Stimulated activated CD8-positive, alpha-beta memory T cell treated with anti-CD3 and anti-CD28 coated beads, Interleukin-2, amount 100 ng/mL, for 1 hour (primary cell): ENCODE results near the gene ARID5B.

Experiments
- DNase-seq, 2 donors: peaks; one replicate each; pipeline ENCODE4 v3.0.0-alpha.2; 2020; ENCODE audit warnings: low read depth in 2 of 2

The ARID5B gene

DNA sequence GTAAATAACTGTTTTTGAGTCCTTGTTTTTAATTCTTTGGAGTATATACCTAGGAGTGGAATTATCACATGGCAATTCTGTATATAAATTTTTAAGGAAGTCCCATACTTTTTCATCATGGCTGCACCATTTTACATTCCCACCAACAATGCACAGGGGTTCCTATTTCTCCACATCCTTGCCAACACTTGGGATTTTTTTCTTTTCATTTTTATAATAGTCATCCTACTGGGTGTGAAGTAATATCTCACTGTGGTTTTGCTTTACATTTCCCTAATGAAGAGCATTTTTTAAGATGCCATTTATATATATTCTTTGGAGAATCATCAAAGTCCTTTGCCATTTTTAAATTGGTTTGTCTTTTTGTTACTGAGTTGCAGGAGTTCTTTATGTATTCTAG is 89.7 kb downstream of the ARID5B start:
- DNase-seq = no peak

DNA sequence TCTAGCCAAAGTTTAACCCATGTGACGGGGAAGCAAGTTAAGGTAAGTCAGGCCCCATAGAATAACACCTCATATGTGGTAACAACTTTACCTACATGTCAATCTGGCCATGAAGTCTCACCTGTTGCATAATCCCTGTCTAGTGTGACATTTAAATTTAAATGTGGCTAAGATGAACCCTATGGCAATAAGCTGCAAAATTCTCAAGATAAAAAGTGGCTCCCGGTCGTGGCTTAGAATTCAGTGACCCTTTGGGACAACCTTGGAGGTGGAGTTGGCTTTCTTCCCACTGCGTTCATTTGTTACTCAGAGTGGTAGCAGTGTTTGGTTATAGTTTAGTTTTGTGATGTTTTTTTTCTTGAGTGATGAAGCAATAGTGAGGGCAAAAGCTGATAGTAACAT is 90.6 kb downstream of the ARID5B start:
- DNase-seq = no peak

DNA sequence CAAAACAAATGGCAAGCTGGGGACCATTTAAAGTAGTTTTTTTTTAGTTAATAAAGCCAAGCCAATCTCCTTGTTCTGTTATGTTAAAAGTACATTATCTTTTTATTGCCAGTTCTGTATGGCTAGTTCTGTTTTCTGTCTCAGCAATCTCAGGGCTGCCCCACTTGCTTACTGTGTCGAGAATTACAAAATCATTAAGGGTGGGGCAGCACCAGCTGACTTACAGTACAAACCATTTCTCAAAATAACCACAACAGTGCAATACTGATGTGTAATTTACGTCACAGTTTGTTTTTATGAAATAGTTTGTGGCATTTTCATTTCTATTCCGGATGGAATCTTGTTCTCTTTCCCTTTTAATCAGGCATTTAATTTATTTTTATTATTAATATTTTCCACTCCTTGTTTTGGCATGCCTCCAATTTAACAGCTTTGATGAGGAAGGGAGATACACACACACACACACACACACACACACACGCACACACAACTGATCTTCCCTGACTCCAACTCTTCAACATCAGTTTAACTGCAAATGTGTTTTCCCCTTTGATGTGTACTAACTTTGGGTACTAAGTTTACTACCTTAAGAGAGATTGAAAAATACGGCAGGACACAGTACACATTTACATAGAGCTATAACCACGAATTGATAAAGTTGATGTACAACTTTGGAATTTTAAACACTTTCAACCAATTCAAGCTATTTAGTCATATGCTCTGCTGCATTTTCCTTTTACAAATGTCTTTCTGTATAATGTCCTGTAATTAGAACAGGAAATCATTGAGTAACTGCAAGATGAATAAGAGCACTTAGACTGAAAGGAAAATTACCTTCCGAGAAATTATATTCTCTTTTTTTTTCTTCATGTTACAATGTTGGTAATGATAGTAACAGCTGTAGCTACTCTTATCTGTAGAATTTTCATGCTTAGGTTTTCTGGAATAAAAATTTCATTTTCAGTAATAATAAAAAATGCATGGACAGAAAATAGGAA is 91.5 kb downstream of the ARID5B start:
- peak in 1 of 2 donors; percentile 12 for DNase-seq

DNA sequence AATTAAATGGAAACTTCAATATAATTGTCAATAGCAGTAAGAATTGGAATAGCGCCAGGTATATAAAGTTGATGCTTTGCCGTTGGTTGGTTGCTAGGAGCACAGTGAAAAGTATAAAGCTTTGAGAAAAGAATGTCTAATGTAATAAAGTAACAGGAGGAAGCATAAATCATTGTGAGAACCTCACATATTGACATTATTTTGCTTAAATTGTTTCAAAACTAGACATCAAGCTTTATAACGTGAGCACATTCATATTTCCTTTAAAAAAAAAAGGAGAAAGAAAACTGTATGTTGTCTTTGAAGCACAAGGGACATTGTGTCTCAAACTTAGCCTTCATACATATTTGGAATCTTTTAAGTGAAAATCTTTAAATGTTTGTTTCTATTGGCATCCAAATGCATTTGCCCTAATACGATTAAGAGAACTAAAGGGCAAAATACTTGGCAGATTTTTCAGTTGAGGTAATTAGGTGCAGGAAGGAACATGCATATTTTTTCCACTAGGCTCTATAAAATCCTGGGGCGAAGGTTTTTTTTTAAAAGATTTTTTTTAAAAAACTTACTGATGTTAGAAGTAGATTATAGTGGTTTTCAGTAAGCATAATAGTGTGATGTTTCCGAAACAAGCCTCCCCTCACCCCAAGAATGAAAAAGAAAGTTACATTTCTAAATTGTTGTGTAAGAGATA is 92.4 kb downstream of the ARID5B start:
- DNase-seq = no peak

DNA sequence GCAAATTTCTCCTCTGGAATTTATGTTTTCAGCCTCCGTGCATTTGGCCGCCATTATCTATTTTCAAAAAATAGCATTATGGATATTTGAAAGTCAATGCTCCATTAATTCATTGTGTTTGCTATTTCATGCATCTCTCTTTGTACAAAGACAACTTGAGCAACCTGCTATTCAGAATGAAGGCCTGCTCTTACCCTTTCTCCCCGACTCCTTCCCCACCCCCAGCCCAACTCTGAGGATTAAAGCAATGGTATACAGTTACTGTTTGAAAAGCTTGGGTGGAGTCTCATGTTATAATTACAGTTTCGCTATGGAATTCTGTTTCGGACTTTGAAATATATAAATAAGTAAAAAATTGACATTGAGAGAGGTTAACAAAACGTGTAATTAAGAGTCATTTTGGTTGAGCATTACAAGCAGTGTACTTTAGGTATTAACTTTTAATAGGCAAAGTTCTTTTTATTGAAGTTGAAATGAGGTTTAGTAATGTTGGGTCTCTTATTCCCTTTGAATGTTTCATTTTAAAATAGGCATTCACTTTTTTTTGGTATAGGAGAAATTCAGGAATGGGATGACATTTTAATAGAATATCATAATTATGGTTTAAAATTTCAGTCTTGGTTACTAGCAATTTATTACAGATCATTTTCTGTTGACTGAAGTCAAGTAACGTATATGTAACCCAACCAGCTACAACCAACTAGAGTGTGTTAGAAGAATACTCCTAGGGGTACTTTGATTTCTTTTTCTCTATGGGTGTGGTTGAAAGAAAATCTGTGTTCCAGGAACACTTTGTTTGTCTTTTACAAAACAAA is 93.1 kb downstream of the ARID5B start:
- no peak for DNase-seq

DNA sequence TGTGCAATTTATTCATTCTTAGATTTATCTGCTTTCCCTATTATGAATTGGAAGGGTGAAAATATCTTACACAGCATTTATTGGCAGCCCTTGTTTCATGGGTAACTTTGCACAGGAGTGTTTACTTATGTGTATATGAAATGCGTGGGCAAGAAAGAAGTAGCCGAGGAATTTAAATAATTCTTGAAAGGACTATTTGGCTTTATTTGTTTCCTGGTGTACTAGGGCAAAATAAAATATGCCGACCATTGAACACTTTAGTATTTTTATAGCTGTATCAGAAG is 93.7 kb downstream of the ARID5B start:
- no peak for DNase-seq

DNA sequence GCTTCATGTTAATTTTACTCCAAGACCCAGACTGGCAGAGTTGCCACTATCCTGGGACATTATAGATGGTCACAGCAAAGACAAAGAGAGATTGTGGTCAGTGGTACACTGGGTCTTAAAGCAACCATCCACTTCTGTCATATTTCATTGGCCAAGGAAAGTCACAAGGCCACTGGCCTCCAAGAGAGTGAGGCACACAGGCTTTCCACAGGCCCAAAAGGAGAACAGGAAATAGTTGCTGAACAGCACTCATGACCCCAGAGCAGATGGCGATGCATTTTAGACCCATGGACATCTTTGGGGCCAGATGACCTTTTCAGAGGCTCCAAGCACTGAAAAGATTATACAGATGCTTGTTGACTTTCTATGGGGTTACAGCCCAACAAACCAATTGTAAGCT is 97.4 kb downstream of the ARID5B start:
- DNase-seq = no peak

DNA sequence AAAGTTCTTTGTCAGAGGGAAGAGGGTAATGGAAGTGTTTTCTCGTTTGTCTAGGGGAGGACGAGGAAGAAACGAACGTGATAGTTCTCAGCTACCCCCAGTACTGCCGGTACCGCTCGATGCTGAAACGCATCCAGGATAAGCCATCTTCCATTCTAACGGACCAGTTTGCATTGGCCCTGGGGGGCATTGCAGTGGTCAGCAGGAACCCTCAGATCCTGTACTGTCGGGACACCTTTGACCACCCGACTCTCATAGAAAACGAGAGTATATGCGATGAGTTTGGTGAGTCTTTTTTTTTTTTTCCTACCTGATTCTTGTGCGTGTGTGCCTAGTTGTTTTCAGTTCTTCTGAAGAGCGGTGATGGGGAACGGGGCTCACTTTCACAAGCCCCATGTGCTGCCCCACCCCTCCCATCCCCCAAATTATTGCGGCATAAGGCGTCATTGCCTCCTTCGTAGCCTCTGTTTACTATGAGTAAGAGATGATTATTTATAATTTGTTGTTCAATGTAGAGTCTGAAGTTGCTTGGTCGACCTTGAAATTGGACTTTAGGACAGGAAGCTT is 98.6 kb downstream of the ARID5B start:
- no peak for DNase-seq

DNA sequence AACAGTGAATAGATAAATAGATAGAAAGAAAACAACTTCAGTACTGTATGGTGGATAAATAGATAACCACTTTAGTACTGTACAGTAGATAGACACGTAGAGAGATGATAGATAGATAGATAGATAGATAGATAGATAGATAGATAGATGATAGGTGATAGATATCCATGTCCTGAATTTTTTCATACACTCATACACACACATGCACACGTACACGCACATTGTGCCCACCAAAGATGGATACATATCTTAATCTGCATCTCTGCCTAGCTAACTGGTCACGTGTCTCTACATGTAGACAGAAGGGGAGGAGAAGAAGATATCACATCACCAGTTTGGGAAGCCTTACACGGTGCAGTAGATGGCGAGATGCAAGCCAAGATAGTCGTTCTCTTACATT is 99.2 kb downstream of the ARID5B start:
- no peak for DNase-seq

DNA sequence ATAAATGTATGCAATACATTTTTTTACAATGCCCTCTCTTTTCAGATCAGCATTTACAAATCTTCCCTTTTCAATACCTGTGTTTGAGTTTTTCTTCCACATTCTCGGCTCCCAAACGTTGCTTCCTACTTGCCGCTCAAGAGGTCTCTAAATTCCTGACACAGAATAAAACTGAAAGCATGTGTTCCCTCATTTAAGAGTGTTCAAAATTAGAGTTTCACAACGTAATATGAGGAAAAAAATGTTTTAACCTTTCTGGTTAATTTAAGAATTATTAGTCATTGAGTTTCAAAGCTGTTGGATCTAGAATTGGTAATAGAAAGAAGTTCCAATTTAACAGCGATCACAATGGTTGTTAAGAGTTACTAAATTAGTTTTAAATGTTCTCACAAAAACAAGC is 100.4 kb downstream of the ARID5B start:
- DNase-seq = no peak

DNA sequence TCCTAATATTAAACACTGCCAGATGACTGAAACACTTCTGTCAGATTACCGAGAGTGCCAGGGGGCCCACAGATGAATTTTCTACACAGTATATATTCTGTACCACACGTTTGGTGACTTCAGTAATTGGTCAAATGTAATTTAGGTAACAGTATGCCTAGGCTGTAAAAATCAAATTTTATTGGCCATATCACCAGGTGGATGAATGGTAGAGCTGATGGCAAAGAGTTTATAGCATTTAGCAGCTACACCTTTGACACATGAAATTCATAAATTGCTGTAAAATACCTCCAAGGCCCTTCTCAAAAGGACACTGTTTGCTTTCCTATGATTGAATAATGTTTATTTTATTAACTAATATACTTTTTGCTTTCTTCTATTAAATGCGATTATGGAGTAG is 101.3 kb downstream of the ARID5B start:
- DNase-seq = no peak

DNA sequence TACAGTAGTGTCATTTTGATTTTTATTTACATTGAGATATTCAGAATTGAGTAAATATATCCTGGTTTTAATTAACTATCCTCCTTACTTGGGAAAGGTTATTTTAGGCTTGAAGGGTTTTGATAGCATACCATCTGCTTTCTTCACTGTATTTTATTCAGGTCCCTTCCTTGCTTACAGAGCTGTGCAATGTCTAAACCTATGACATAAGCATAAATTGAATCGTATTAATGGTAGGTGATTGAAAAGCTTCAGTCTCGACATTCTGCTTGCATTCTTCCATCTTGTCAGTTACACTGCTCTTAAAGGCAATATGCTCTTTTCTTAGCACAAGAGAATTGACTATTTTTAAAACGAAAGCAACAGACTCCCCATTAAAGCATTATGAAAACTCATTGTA is 102.5 kb downstream of the ARID5B start:
- no peak for DNase-seq

DNA sequence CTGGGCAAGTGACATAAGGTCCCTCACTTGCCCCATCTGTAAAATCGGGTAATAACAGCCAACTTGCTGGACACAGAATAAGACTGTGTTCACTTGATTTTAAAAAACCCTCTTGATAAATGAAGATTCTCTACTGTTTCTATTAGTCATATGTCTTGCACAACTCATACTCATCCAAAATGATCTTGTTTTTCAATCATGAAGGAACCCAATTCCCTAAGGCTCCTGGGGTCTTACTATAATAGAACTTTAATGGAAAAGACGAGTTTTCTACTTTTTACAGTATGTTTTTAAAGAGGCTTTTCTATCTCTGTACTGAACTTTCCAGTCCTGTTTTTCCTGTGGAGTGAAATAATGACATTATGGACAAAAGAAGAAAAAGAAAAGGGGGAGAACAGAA is 103.8 kb downstream of the ARID5B start:
- DNase-seq = no peak

DNA sequence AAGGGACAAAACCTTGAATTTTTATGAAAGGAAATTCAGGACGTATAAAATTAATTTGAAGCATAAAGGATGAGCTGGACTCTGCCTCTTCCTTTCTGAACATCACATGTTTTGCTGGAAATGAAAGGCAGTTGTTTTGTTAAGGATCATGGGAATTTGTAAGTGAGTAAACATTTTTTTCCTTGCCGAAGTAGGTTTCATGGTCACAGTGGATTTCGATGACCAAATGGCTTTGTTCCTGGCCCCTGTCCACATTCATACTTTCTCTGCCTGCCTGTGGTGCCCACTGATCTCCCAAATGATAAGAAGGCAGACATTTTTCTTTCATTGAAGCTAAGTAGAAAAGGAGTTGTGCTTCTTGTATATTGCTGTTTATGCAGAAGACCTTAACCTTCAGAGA is 104.2 kb downstream of the ARID5B start:
- DNase-seq = no peak

DNA sequence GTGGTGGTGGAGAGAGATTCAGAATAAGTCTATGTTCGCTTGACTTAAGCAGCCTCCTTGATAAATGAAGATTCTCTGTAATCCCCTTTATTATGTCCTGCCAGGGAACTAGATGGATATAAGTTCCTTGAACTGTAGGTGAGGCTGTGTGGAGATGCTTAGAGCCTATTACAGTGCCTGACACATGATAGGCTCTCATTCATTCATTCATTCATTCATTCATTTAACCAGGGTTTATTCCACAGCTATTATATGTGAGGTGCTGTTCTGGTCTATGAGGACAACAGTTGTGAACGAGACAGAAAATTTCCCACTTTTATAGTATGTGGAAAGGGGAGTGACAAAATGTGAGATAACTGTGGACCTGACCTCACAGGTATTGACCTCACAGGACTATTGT is 105.6 kb downstream of the ARID5B start:
- no peak for DNase-seq

DNA sequence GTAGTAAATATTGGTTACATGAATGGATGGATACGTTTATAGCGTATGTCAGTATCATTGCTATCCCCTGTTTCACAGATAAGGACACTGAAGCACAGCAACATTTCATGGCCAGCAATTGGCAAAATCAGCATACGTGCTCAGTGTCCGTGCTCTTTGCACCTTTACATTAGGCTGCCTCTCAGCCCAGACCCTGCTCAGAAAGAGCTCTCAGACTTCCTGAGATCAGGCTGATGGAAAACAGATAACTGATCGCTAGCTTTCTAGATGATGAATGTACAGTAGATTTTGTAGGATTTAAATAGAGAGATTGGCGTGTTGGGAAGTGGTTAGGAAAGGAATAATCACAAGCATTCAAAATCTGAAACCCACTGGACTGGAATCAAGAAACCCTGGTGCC is 106.7 kb downstream of the ARID5B start:
- no peak for DNase-seq

DNA sequence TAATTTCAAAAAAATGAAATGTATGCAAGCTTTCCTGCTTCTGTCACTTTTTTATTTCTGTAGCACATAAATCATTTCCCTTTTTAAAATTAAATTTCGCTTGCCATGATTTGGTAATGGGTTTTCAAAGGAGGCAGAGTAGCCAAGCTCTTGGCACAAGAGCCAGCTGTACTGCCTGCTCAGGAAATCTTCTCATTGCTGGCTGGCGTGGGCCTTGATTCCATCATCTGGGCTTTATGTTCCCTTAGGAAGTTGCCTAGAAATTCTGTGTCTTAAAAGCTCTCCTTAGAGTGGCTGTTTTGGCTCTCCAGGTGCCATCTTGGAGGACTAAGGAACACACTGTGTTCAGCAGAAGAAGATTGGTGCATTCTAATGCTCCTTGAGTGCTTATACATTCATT is 107.4 kb downstream of the ARID5B start:
- DNase-seq = no peak

DNA sequence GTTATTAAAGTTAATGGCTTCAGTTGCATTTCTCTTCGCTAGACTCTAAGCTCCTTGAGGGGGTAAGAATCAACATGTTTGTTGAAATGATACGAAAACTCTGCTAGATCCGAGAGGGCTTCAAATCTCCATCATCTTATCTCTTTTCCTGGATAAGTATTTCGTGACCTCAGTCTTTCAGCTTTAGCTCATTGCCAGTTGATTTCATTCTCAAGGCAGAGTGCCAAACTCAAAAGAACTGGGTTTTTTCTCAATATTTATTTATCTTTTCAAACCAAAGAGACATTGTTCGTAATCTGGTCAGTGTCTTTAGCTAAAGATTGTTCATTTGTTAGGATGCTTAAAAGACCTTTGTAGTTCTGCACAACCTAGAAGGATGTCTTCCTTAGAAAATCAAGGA is 108.9 kb downstream of the ARID5B start:
- DNase-seq = no peak

DNA sequence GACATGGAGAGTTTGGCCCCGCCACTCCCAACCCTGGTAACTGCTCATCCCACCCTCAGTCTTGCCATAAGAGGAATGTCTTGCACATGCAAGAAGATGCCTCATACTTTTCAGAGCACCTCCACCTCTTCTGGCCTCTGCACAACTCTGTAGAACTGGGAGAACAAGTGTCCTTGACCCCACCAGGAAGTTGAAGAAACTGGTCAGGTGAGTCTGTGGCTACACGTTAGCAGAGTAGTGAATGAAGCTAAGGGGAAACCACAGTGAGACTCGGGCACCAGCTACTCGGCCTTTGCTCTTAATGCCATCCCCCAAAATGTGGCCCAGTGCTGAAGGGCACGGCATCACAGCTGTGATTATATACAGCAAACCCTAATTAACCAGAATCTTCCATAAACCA is 110.1 kb downstream of the ARID5B start:
- DNase-seq = no peak

DNA sequence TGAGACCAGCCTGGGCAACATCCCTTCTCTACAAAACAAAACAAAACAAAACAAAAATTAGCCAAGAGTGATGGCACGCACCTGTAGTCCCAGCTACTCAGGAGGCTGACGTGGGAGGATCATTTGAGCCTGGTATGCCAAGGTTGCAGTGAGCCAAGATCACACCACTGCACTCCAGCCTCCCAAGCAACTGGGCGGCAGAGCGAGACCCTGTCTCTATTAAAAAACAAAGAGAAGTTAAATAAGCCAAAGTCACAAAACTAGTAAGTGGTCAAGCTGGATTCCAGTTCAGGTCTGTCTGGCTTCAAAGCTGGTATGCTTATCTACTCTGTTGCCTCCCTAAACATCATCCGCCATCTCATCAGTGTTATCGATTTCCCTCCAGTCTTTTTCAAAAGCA is 110.8 kb downstream of the ARID5B start:
- no peak for DNase-seq

DNA sequence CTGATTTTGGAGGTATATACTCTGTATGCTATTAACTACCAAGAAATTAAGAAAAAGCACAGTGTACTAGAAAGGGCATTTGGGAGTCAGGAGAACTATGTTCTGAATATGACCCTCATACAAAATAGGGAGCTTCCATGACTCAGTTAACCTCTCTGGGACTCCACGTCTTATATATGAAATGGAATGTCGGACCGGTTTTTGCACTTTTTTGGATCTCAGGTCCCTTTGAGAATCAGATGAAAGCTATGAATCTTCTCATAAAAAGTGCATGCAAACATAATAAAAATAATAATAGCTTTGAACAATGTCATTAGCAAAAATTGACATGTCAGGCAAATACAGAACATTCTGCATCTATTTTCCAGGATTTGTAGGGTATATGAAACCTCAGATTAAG is 113.0 kb downstream of the ARID5B start:
- DNase-seq = no peak

DNA sequence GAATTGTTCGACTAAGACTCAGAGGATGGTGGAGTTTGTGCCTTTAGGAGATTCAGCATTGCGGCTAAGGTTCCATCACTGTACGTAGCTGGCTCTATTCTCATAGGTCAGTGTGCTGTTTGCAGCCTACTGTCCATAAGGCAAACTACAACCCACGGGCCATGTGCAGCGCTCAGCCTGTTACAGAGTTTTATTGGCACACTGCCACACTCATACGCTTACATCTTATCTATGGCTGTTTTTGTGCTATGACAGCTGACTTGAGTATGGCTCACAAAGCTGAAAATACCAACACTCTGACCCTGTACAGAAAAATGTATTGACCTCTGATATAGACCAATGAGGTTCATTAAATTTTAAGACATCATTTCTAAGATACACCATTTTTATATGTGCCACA is 114.5 kb downstream of the ARID5B start:
- DNase-seq = no peak
